ENCODE measurements around the gene IGF1R.

Gene IGF1R

GRCh38 chr15:98728082-98728810 lies 79.9 kb downstream of the IGF1R start:
- no peak overlapping the region for H3K27ac ChIP-seq (replicated peaks)

GRCh38 chr15:98728811-98729160 lies 80.4 kb downstream of the IGF1R start:
- H3K27ac ChIP-seq (replicated peaks) = 0 out of 2 replicates have a peak overlapping the region, but pooled peaks have one; percentile 26
- no peak overlapping the region for H3K4me3 ChIP-seq (replicated peaks; ENCODE audit: insufficient read depth, low read length)
- TF ChIP-seq POLR2AphosphoS5 (IDR thresholded peaks at IDR 0.05; ENCODE audit: low read depth) (no peak), REST (IDR thresholded peaks at IDR 0.05; ENCODE audit: insufficient replicate concordance, low read depth) (no peak), CTCF (IDR thresholded peaks at IDR 0.05; ENCODE audit: insufficient read depth, low read length) (no peak), GABPA (IDR thresholded peaks at IDR 0.05; ENCODE audit: low read depth) (no peak), SPI1 (IDR thresholded peaks at IDR 0.05; ENCODE audit: borderline replicate concordance, low read depth) (no peak)
- no peaks in the 10 kb centered on the region for H3K27me3 ChIP-seq (ENCODE audit: insufficient read depth, poor library complexity, severe bottlenecking)
- DNase-seq (ENCODE audit: low read depth in 1 of 2, low spot score in 1 of 2) = no peak

More at GRCh38 chr15:98728082-98728810, 79.9 kb downstream of the IGF1R start:
- Histone ChIP-seq H3K4me3 (replicated peaks; ENCODE audit: insufficient read depth, low read length) (no peak overlapping the region), H3K27me3 (ENCODE audit: insufficient read depth, poor library complexity, severe bottlenecking) (no peaks in the 10 kb centered on the region)
- TF ChIP-seq CTCF (IDR thresholded peaks at IDR 0.05; ENCODE audit: insufficient read depth, low read length) = no peak
- TF ChIP-seq SPI1 (IDR thresholded peaks at IDR 0.05; ENCODE audit: borderline replicate concordance, low read depth) = no peak
- TF ChIP-seq REST (IDR thresholded peaks at IDR 0.05; ENCODE audit: insufficient replicate concordance, low read depth) = no peak
- TF ChIP-seq POLR2AphosphoS5 (IDR thresholded peaks at IDR 0.05; ENCODE audit: low read depth) = no peak
- no peak for TF ChIP-seq GABPA (IDR thresholded peaks at IDR 0.05; ENCODE audit: low read depth)
- no peak for DNase-seq (ENCODE audit: low read depth in 1 of 2, low spot score in 1 of 2)

DNA sequence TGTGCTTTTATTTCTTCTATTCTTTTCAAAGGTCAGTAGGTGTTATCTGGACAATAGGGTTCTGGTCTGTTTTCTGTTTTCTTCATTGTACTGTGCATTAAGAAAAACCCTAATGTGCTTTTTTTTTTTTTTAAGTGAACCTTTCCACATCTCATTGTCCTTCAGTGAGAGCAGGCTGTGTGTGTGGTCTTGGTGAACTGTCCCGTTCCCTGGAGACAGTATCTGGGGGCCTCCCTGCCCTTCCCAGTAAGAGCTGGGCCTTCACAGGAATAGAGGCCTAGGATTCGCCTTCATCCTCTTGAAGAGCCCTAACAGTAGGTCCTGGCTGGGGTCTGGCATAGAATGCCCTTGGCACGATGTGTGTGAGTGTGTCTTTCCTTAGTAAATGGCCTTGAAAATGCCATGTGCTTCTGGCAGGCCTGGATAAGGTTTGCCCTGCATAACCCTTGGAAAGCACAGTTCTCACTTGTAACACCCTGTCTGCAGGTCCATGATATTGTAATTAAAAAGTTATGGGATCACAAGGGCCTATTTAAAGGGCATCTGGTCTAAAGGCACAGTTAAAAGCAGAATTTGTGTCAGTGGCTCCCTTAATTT lies 81.2 kb downstream of the IGF1R start:
- Histone ChIP-seq H3K4me3 (replicated peaks; ENCODE audit: insufficient read depth, low read length) (no peak overlapping the region), H3K27me3 (ENCODE audit: insufficient read depth, poor library complexity, severe bottlenecking) (no peaks in the 10 kb centered on the region), H3K27ac (replicated peaks) (no peak overlapping the region; the same call in none of the 2 replicates)
- DNase-seq (ENCODE audit: low read depth in 1 of 2, low spot score in 1 of 2) = no peak
- no peak for TF ChIP-seq SPI1 (IDR thresholded peaks at IDR 0.05; ENCODE audit: borderline replicate concordance, low read depth)

- Histone ChIP-seq H3K27me3 (ENCODE audit: insufficient read depth, poor library complexity, severe bottlenecking) (no peaks in the 10 kb centered on the region), H3K4me3 (replicated peaks; ENCODE audit: insufficient read depth, low read length) (no peak overlapping the region), H3K27ac (replicated peaks) (peak overlapping the region; percentile 57)
- DNase-seq (ENCODE audit: low read depth in 1 of 2, low spot score in 1 of 2) = no peak
- TF ChIP-seq CTCF (IDR thresholded peaks at IDR 0.05; ENCODE audit: insufficient read depth, low read length) = no peak
- TF ChIP-seq REST (IDR thresholded peaks at IDR 0.05; ENCODE audit: insufficient replicate concordance, low read depth) = no peak
- no peak for TF ChIP-seq GABPA (IDR thresholded peaks at IDR 0.05; ENCODE audit: low read depth)
- TF ChIP-seq SPI1 (IDR thresholded peaks at IDR 0.05; ENCODE audit: borderline replicate concordance, low read depth) = no peak
- no peak for TF ChIP-seq POLR2AphosphoS5 (IDR thresholded peaks at IDR 0.05; ENCODE audit: low read depth)
Observed at GRCh38 chr15:98730860-98731711, 82.7 kb downstream of the IGF1R start.
